GM18519 (cell line): ENCODE measurements around the gene GABRB3.

ENCODE experiments used
- ATAC-seq: cut with Tn5 transposase; IDR thresholded peaks from one replicate; pipeline ENCODE4 v1.9.1; 2021; ENCODE audit warnings: mild to moderate bottlenecking, moderate library complexity; ENCODE audit not compliant: unreplicated experiment, low FRiP score

Gene GABRB3

DNA sequence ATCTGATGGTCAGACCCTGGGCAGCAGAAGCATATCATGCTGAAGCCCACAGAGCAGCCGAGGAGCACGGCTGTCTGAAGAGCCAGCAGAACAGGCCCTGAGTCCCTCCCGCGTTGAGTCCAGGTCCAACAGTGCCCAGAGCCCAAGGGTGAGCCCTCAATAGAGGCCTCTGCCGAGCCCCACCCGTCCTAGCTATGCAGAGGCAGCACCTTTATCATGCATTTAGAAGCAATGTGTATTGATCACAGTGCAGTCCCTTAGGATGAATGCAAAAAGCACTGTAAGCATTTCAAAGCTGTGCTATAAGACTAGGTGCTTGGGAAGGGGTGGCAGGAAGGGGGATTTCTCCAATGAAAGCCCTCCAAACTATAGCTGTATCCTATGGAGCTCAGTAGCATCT is 208.5 kb downstream of the GABRB3 start:
- no peak for ATAC-seq

DNA sequence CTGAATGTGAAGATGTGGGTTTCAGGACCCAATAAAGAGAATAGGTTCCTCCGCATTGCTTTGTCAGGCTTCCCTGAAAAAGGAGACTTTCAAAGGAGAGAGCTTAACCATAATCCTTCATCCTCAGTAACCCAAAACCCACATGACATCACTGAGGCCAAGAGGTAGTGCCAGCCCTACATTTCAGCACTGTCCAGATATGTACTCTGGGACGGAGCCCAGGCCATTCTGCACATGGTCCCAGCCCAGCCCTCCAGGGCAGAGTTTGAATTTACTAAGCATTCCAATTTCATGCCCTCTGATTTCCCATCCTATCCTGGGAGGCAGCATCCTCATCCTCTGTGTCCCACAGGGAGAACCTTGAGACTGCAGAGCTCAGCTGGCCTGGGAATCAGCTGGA is 210.5 kb downstream of the GABRB3 start:
- ATAC-seq: no peak

DNA sequence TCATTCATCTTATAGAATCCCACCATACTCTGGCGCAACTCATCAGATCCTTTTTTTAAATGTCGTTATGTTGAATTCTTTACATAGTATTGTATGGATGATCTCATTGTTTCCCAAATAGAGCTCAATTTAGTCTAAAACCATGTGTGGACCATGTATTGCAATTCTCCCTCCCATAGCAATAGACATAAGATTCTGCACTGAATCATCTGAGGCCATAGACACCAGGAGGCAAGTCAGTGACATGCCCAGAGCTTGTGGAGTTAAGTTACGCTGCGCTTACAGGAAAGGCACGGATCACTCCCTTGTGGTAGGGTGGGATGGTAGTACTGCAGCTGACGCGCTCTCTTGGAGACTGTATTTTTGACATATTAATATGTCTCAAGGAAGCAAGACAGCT is 211.0 kb downstream of the GABRB3 start:
- no peak for ATAC-seq

DNA sequence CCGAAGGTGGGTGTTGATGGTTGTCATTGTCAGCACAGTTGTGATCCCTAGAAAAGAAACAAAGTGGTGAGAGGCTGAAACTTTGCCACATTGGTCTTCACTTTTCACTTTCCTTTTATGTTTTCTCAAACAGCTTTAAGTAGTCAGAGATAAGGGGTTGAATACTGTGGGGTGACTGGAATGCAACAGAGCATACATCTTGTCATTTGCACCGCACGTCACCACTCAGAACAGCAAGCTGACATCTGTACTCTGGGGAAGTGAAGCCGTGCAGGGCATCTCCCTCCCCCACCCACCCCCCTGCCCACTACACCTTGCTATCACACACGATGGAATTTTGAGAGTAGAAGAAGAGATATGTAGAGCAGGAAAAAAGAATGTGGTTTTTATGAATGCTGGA is 211.7 kb downstream of the GABRB3 start:
- ATAC-seq: no peak

DNA sequence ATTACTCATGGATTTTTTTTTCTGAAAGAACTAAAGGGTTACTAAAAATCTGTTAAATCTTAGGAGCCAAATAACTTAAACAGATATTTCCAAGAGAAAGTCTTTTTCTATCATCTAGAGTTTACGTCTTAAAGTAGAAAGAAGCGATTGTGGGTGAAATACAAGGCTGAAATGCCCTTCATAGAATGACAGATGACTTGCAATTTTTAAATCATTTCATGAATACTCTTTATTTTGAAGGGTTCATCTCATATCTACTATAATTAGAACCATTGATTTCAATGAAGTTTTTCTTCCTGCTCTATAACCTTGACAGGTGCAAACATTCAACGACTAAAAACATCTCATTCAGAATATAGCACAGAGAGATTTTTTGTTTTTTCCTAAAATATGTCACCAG is 217.0 kb downstream of the GABRB3 start:
- no peak for ATAC-seq

DNA sequence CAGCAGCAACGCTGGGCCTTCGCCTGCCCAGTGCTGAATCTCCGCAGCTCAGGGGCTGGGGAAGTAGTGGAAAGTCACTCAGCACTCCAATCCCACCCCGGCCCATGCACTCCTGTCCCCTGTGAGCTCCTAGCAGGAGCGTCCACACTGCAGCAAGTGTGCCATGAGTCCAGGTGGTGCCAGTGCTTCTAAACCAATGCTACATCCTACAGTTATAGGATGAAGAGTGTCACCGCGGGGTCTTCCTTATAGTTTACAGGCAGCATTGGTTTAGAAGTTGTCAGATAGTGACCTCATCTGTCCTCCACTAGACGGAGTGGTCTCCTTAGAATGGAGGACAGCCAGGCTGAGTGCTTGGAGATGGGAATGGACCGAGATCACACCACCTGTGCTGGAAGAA is 221.4 kb downstream of the GABRB3 start:
- no peak for ATAC-seq

DNA sequence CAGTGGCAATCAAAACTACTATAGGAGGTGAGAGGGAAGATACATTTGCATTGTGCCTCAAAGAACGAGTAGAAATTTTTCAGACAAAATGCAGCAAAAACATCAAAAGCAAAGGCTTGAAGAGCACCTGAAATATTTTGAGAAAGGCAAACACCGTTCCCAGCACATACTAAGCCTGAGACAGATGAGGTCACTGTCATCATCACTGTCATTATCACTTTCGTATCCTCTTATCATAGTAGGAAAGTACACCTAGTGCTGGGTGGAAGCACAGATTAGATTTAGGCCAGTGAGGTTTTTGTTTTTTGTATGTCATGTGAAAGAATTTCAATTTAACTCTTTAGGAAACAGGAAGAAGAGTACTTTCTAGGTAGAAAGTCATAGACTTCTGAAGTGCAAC is 222.0 kb downstream of the GABRB3 start:
- ATAC-seq: no peak

DNA sequence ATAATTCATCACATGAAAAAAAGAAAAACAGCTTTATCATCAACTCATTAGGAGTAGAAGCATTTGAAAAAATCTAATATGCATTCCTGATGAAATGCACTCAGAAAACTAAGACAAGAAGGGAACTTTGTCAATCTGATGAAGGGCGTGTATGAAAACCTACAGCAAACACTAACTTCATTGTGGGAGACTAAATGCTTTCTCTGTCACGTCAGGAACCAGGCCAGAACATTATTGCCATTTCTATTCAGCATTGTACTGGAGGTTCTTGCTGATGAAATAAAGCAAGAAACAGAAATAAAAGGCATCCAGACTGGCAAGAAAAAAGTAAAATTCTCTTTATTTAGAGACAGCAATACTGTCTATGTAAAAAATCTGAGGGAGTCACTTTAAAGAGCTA is 235.2 kb downstream of the GABRB3 start:
- no peak for ATAC-seq

DNA sequence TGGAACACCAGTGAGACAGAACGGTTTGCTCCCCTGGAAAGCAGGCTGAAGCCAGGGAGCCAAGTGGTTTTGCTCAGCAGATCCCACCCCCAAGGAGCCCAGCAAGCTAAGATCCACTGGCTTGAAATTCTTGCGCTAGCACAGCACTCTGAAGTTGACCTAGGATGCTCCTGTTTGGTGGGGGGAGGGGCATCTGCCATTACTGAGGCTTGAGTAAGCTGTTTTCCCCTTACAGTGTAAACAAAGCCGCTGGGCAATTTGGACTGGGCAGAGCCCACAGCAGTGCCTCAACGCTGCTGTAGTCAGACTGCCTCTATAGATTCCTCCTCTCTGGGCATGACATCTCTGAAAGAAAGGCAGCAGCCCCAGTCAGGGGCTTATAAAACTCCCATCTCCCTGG is 241.4 kb downstream of the GABRB3 start:
- no peak for ATAC-seq

DNA sequence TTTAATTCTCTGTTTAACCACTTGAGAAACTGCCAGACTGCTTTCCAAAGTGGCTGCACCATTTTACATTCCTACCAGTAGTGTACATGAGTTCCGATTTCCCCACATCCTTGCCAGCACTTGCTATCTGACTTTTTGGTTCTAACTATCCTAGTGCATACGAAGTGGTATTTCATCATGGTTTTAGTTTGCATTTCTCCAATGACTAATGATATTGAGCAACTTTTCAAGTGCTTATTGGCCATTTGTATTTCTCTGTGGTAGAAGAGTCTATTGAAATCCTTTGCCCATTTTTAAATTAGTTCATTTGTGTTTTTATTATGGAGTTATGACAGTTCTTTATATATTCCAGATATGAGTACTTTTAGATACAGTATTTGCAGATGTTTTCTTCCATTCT is 247.8 kb downstream of the GABRB3 start:
- no peak for ATAC-seq

DNA sequence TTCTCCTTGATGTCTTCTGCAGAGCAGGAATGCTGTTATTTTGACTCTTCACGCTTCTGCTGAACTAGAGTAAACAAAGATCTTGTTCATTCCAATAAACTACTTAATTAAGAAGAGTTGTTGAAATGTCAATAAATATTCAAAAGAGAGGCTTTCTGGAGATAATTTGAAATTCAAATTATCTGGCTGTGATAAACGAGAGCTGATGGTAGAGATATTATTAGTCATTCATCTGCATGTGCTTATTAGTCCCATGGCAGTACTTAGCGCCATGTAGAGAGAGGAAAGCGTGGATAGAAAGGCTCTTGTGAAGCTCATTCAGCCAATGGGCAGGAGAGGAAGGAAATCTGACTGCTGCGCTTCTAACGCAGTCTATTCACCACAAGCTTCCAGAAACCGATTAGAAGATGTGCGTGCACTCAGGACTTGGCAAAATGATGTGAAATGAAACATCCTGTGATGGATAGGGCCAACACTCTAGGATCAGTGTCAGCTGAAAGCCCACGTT is 251.1 kb downstream of the GABRB3 start:
- ATAC-seq: no peak

DNA sequence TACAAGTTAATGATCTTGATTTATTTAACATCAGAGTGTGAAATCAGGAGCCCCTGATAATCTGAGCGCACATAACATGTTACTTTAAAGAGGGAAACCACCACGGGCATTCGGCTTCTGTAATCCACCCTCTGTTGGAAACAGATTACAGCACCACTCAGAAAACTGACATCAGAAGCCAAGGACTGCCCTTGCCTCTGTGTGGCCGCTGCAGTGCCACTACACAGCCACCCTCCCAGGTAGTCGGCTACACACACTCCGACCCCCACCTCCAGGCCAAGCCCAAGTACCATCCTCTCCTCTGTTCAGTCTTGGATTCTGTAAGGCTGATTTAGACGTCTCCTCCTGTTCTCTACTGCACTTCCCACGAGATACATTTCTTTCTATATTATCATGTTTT is 251.7 kb downstream of the GABRB3 start:
- no peak for ATAC-seq

DNA sequence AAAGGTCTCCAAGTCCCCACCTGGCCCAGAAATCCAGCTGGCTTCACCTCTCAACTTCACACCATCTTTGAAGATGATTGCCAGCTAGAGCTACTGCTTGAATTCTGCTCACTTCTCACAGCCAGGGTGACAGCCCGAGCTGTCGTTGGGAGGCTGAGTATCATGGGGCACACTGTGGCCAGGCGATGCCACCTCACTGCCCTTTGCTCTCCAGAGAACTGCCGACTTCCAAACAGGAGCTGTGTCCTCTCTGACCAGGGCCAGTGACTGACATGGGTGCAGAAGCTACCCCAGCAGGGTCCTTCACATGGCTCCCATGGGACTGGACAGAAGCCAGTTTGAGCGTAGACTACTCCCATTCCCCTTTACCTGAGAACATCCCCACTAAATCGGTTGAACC is 254.0 kb downstream of the GABRB3 start:
- ATAC-seq: no peak

DNA sequence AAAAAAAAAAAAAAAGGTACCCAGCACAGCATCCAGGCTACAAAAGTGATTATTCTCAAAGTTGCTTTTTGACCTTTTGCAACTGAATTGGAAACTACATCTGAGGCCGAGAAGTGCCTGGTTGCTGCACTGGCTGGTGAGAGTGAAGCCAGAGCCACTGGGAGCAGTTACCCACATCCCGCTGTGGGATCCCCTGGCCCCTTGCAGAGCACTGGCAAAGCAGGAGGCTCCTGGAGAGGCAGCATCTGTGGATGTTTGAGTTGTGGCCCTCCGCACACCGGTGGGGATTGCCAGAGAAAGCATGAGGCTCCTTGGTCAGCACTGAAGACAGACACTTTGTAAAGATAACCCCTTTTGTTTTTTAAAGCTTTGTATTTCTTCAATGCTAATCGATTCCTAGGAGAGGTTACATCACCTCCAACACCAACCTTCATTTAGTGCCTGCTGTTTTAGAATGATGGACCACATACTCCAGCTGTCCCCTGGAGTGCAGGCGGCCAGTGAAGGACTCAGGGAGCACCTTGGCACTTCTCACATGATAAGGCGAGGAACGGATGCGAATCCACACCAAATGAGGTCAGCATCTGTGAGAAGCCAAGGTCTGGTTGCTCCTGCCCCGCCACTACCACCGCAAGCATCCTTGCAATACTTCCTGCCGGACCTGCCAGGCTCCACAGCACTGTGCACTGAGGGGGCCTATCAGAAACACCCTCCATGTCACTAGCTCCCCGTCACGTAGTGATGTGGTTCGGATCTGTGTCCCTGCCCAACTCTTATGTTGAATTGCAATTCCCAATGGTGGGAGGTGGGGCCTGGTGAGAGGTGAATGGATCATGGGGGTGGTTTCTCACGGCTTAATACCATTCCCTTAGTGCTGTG is 256.5 kb downstream of the GABRB3 start:
- no peak for ATAC-seq

DNA sequence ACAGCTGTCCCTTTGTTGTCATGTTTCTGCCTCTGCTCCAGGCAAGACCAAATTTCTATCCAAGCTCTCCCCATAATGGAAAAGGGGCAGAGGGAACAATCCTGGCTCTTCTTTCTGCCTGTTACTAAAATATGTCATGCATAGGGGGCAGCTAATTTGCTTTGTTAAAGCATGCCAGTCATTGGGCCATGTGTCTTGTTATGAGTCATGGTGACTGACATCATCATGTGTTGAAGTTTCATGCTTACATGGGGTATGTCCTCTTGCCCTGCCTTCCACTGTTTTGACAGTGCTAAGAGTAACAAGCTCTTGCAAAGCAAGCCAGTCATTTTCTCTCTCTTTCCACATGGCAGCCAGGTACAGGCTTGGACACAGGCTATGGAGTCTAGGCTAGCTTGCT is 268.9 kb downstream of the GABRB3 start:
- no peak for ATAC-seq
